WTC11 (cell line): ENCODE results near the gene CYP4F12. TPM values are rescaled to one million over a fixed set of nuclear protein-coding genes. Genes with fewer than 3 reads are reported as not detected.

Experiments used
- ATAC-seq: fragments of 200-7000 bp; cut with Tn5 transposase; 2 replicates; pipeline ENCODE4 v1.10.0; 2021; ENCODE audit warnings: mild to moderate bottlenecking, moderate library complexity
- CTCF ChIA-PET: fragments of 300-600 bp; sonication (Branson Sonifier 250); formaldehyde crosslinking; loops from one replicate; lab custom pipeline; 2021; ENCODE audit warnings: antibody characterized with exemption; lab: Charles Lee
- POLR2A ChIA-PET: fragments of 350-600 bp; sonication (Branson Sonifier 250); formaldehyde crosslinking; loops from one replicate; lab custom pipeline; 2021; ENCODE audit warnings: antibody characterized with exemption; lab: Charles Lee
- DNase-seq: peaks from one replicate; pipeline ENCODE4 v3.0.0; 2021; ENCODE audit warnings: low spot score
- H3K27ac Mint-ChIP-seq: 2 replicates; pipeline ENCODE4 v1.8.0; 2021; ENCODE audit warnings: mixed read lengths
- H3K27me3 Mint-ChIP-seq: 2 replicates; pipeline ENCODE4 v1.8.0; 2021; ENCODE audit warnings: low read depth, mild to moderate bottlenecking, moderate library complexity, mixed read lengths
- H3K36me3 Mint-ChIP-seq: 2 replicates; pipeline ENCODE4 v1.8.0; 2021; ENCODE audit warnings: mixed read lengths
- H3K4me1 Mint-ChIP-seq: 2 replicates; pipeline ENCODE4 v1.8.0; 2022; ENCODE audit warnings: mixed read lengths
- H3K4me3 Mint-ChIP-seq: 2 replicates; pipeline ENCODE4 v1.8.0; 2021; ENCODE audit warnings: mild to moderate bottlenecking, moderate library complexity, mixed read lengths
- H3K9me3 Mint-ChIP-seq: 2 replicates; pipeline ENCODE4 v1.8.0; 2021; ENCODE audit warnings: mixed read lengths
- CBFB ChIP-seq: sonication (generic); formaldehyde crosslinking; IDR thresholded peaks from 2 replicates; pipeline ENCODE4 v1.8.1; 2022; ENCODE audit warnings: mild to moderate bottlenecking, low read depth, missing genetic modification reagents
- CREB1 ChIP-seq: sonication (generic); formaldehyde crosslinking; IDR thresholded peaks from 2 replicates; pipeline ENCODE4 v1.8.0; 2023; ENCODE audit warnings: mild to moderate bottlenecking, missing genetic modification reagents
- CREM ChIP-seq: sonication (generic); formaldehyde crosslinking; IDR thresholded peaks from 2 replicates; pipeline ENCODE4 v1.8.1; 2022; ENCODE audit warnings: mild to moderate bottlenecking, missing genetic modification reagents, moderate library complexity
- ESRRA ChIP-seq: sonication (generic); formaldehyde crosslinking; IDR thresholded peaks from 2 replicates; pipeline ENCODE4 v1.8.1; 2022; ENCODE audit warnings: mild to moderate bottlenecking, missing genetic modification reagents, borderline replicate concordance
- FOXP1 ChIP-seq: sonication (generic); formaldehyde crosslinking; IDR thresholded peaks from 2 replicates; pipeline ENCODE4 v1.8.0; 2022; ENCODE audit warnings: missing genetic modification reagents, mild to moderate bottlenecking, moderate library complexity, borderline replicate concordance
- HMGA2 ChIP-seq: fragments of 250-450 bp; sonication (Bioruptor Pico); IDR thresholded peaks from 2 replicates; pipeline ENCODE4 v1.4.0; 2021; ENCODE audit warnings: mild to moderate bottlenecking, moderate library complexity
- JUN ChIP-seq: sonication (generic); formaldehyde crosslinking; IDR thresholded peaks from 2 replicates; pipeline ENCODE4 v1.8.0; 2023; ENCODE audit warnings: mild to moderate bottlenecking, missing genetic modification reagents
- MYBL2 ChIP-seq: sonication (generic); formaldehyde crosslinking; IDR thresholded peaks from 2 replicates; pipeline ENCODE4 v1.8.1; 2023; ENCODE audit warnings: mild to moderate bottlenecking, moderate library complexity, missing genetic modification reagents
- NR3C1 ChIP-seq: sonication (generic); formaldehyde crosslinking; conservative IDR thresholded peaks from 2 replicates; pipeline ENCODE4 v1.8.1; 2023; ENCODE audit warnings: low read depth, mild to moderate bottlenecking, missing genetic modification reagents
- SMAD3 ChIP-seq: sonication (generic); formaldehyde crosslinking; IDR thresholded peaks from 2 replicates; pipeline ENCODE4 v1.8.0; 2022; ENCODE audit warnings: missing genetic modification reagents, mild to moderate bottlenecking, borderline replicate concordance
- TEAD1 ChIP-seq: sonication (generic); formaldehyde crosslinking; IDR thresholded peaks from 2 replicates; pipeline ENCODE4 v1.8.0; 2022; ENCODE audit warnings: mild to moderate bottlenecking, missing genetic modification reagents
- TEAD4 ChIP-seq: sonication (generic); formaldehyde crosslinking; IDR thresholded peaks from 2 replicates; pipeline ENCODE4 v1.8.0; 2022; ENCODE audit warnings: mild to moderate bottlenecking, missing genetic modification reagents
- ZNF138 ChIP-seq: sonication (generic); formaldehyde crosslinking; conservative IDR thresholded peaks from 2 replicates; pipeline ENCODE4 v1.8.1; 2022; ENCODE audit warnings: mild to moderate bottlenecking, moderate library complexity, missing genetic modification reagents
- ZNF232 ChIP-seq: sonication (generic); formaldehyde crosslinking; IDR thresholded peaks from 2 replicates; pipeline ENCODE4 v1.8.0; 2022; ENCODE audit warnings: mild to moderate bottlenecking, missing genetic modification reagents
- ZNF396 ChIP-seq: fragments of 250-450 bp; sonication (Bioruptor Pico); IDR thresholded peaks from 2 replicates; pipeline ENCODE4 v1.8.0; 2021; ENCODE audit warnings: mild to moderate bottlenecking, moderate library complexity, borderline replicate concordance
- total RNA-seq: library from RNA; stranded (reverse); gene quantifications from 3 replicates; pipeline ENCODE4 v1.2.3, GENCODE V29; 2021
- TF ChIP-seq, protein P1 (sequence below): fragments of 250-450 bp; sonication (Bioruptor Pico); IDR thresholded peaks from 2 replicates; pipeline ENCODE4 v1.9.0; 2021; ENCODE audit warnings: moderate library complexity, mild to moderate bottlenecking, inconsistent platforms, borderline replicate concordance
- TF ChIP-seq, protein P2 (sequence below): sonication (generic); formaldehyde crosslinking; IDR thresholded peaks from 2 replicates; pipeline ENCODE4 v1.8.0; 2023; ENCODE audit warnings: missing genetic modification reagents
- TF ChIP-seq, protein P3 (sequence below): sonication (generic); formaldehyde crosslinking; IDR thresholded peaks from 2 replicates; pipeline ENCODE4 v1.8.0; 2023; ENCODE audit warnings: missing genetic modification reagents, mild to moderate bottlenecking, borderline replicate concordance
- TF ChIP-seq, protein P4 (sequence below): sonication (generic); formaldehyde crosslinking; IDR thresholded peaks from 2 replicates; pipeline ENCODE4 v1.8.1; 2023; ENCODE audit warnings: mild to moderate bottlenecking, moderate library complexity, missing genetic modification reagents
- TF ChIP-seq, protein P5 (sequence below): sonication (generic); formaldehyde crosslinking; IDR thresholded peaks from 2 replicates; pipeline ENCODE4 v1.8.1; 2023; ENCODE audit warnings: mild to moderate bottlenecking, missing genetic modification reagents
- TF ChIP-seq, protein P6 (sequence below): fragments of 250-450 bp; sonication (Bioruptor Pico); IDR thresholded peaks from 2 replicates; pipeline ENCODE4 v2.1.2; 2022; ENCODE audit warnings: mild to moderate bottlenecking, moderate library complexity

Gene CYP4F12
- total RNA-seq, 1 experiment from 2014 or later: not detected

DNA sequence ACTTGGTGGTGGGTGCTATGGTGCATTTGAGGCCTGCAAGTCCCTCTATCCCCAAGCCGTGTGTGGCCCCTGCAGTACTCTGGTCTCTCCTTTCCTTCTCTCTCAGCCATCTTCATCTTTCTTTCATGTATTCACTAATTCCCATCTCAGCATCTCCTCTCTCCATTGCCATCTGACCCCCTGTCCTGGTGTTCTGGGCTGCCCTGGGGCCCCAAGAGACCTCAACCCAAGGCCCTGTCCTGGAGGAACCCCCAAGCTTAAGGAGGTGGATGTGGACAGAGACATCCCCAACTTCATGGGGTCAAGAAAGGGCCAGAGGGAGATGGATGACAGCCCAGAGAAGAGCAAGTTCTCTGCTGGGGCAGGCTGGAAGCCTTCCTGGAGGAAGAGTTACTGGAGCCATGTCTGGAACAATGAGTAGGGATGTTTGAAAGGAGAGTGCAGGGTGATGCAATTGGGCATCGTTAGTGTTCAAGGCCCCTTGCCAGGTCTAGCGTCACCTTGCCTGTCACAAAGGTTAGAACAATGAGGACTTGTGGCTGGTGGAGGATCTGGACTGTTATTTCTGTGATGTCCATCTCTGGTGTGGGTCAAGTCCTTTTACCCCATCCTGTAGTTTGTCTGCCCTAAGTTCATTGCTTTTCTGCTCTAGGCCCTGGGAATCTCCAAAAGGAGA is 28.7 kb upstream of the CYP4F12 start (continued):
- no peak for TF ChIP-seq ZNF232 (CRISPR knock-in tag)
- no peak for TF ChIP-seq NR3C1
- TF ChIP-seq, protein P1, sequence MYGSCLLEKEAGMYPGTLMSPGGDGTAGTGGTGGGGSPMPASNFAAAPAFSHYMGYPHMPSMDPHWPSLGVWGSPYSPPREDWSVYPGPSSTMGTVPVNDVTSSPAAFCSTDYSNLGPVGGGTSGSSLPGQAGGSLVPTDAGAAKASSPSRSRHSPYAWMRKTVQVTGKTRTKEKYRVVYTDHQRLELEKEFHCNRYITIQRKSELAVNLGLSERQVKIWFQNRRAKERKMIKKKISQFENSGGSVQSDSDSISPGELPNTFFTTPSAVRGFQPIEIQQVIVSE: no peak
- TF ChIP-seq, protein P2, sequence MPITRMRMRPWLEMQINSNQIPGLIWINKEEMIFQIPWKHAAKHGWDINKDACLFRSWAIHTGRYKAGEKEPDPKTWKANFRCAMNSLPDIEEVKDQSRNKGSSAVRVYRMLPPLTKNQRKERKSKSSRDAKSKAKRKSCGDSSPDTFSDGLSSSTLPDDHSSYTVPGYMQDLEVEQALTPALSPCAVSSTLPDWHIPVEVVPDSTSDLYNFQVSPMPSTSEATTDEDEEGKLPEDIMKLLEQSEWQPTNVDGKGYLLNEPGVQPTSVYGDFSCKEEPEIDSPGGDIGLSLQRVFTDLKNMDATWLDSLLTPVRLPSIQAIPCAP (CRISPR knock-in tag): no peak
- TF ChIP-seq CREM (CRISPR knock-in tag): no peak
- TF ChIP-seq SMAD3 (CRISPR knock-in tag): no peak
- TF ChIP-seq CBFB (CRISPR knock-in tag): no peak
- no peak for TF ChIP-seq FOXP1

DNA sequence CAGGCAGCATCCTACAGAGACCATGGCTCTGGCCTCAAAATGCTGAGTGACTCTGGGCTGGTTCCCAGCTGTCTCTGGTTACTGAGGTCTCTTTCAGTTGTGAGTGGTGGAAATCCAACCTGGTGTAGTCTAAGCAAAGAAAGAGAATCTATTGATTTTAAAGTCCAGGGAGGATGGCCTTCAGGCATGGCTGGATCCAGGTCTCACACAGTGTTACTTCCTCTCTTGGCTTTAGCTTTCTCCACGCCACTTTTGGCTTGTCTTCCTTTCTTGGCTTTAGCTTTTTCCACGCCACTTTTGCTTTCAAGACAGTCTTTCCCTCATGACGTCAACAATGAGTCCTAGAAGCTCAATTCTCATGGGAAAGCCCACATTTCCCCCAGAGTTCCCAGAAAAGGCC is 28.1 kb upstream of the CYP4F12 start:
- Mint-ChIP-seq H3K4me1 (no peaks in the 10 kb centered on the region), H3K36me3 (peaks cover 75% of the 10 kb centered on the region), H3K27ac (no peak overlapping the region), H3K9me3 (peaks cover 91% of the 10 kb centered on the region), H3K27me3 (peaks cover 10% of the 10 kb centered on the region), H3K4me3 (no peak overlapping the region)
- CTCF ChIA-PET: no interaction called here
- no peak for ATAC-seq
- POLR2A ChIA-PET: no interaction called here
- no peak for DNase-seq
- TF ChIP-seq TEAD1 (CRISPR knock-in tag) (no peak), JUN (no peak), CREB1 (CRISPR knock-in tag) (no peak), MYBL2 (CRISPR knock-in tag) (no peak), CBFB (CRISPR knock-in tag) (no peak), ZNF396 (CRISPR knock-in tag) (no peak), ESRRA (CRISPR knock-in tag) (no peak), HMGA2 (no peak), ZNF138 (no peak), TEAD4 (CRISPR knock-in tag) (no peak)
- TF ChIP-seq, protein P3, sequence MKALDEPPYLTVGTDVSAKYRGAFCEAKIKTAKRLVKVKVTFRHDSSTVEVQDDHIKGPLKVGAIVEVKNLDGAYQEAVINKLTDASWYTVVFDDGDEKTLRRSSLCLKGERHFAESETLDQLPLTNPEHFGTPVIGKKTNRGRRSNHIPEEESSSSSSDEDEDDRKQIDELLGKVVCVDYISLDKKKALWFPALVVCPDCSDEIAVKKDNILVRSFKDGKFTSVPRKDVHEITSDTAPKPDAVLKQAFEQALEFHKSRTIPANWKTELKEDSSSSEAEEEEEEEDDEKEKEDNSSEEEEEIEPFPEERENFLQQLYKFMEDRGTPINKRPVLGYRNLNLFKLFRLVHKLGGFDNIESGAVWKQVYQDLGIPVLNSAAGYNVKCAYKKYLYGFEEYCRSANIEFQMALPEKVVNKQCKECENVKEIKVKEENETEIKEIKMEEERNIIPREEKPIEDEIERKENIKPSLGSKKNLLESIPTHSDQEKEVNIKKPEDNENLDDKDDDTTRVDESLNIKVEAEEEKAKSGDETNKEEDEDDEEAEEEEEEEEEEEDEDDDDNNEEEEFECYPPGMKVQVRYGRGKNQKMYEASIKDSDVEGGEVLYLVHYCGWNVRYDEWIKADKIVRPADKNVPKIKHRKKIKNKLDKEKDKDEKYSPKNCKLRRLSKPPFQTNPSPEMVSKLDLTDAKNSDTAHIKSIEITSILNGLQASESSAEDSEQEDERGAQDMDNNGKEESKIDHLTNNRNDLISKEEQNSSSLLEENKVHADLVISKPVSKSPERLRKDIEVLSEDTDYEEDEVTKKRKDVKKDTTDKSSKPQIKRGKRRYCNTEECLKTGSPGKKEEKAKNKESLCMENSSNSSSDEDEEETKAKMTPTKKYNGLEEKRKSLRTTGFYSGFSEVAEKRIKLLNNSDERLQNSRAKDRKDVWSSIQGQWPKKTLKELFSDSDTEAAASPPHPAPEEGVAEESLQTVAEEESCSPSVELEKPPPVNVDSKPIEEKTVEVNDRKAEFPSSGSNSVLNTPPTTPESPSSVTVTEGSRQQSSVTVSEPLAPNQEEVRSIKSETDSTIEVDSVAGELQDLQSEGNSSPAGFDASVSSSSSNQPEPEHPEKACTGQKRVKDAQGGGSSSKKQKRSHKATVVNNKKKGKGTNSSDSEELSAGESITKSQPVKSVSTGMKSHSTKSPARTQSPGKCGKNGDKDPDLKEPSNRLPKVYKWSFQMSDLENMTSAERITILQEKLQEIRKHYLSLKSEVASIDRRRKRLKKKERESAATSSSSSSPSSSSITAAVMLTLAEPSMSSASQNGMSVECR (CRISPR knock-in tag): no peak
- TF ChIP-seq, protein P4, sequence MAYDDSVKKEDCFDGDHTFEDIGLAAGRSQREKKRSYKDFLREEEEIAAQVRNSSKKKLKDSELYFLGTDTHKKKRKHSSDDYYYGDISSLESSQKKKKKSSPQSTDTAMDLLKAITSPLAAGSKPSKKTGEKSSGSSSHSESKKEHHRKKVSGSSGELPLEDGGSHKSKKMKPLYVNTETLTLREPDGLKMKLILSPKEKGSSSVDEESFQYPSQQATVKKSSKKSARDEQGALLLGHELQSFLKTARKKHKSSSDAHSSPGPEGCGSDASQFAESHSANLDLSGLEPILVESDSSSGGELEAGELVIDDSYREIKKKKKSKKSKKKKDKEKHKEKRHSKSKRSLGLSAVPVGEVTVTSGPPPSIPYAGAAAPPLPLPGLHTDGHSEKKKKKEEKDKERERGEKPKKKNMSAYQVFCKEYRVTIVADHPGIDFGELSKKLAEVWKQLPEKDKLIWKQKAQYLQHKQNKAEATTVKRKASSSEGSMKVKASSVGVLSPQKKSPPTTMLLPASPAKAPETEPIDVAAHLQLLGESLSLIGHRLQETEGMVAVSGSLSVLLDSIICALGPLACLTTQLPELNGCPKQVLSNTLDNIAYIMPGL (CRISPR knock-in tag): no peak
- TF ChIP-seq, protein P5, sequence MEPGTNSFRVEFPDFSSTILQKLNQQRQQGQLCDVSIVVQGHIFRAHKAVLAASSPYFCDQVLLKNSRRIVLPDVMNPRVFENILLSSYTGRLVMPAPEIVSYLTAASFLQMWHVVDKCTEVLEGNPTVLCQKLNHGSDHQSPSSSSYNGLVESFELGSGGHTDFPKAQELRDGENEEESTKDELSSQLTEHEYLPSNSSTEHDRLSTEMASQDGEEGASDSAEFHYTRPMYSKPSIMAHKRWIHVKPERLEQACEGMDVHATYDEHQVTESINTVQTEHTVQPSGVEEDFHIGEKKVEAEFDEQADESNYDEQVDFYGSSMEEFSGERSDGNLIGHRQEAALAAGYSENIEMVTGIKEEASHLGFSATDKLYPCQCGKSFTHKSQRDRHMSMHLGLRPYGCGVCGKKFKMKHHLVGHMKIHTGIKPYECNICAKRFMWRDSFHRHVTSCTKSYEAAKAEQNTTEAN (CRISPR knock-in tag): no peak
- TF ChIP-seq, protein P6, sequence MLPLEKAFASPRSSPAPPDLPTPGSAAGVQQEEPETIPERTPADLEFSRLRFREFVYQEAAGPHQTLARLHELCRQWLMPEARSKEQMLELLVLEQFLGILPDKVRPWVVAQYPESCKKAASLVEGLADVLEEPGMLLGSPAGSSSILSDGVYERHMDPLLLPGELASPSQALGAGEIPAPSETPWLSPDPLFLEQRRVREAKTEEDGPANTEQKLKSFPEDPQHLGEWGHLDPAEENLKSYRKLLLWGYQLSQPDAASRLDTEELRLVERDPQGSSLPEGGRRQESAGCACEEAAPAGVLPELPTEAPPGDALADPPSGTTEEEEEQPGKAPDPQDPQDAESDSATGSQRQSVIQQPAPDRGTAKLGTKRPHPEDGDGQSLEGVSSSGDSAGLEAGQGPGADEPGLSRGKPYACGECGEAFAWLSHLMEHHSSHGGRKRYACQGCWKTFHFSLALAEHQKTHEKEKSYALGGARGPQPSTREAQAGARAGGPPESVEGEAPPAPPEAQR (CRISPR knock-in tag): no peak
